Trophoblast cell (in vitro differentiated cells and primary cell): ENCODE data around the gene DENND4A.

Experiments
- DNase-seq, 2 donors: peaks; one replicate each; pipeline ENCODE4 v3.0.0-alpha.2; 2016
- H2AFZ ChIP-seq: 2 replicates; pipeline ENCODE4 v1.6.1; 2013; ENCODE audit warnings: low read length, moderate library complexity, mild to moderate bottlenecking; ENCODE audit not compliant: insufficient read depth, poor library complexity
- H2AK5ac ChIP-seq: 2 replicates; pipeline ENCODE4 v1.6.1; 2013; ENCODE audit warnings: mild to moderate bottlenecking, low read length
- H2BK120ac ChIP-seq: 2 replicates; pipeline ENCODE4 v1.6.1; 2013; ENCODE audit warnings: low read length, mild to moderate bottlenecking, moderate library complexity; ENCODE audit not compliant: insufficient read depth, poor library complexity
- H2BK12ac ChIP-seq: 2 replicates; pipeline ENCODE4 v1.6.1; 2013; ENCODE audit warnings: mild to moderate bottlenecking, low read length, moderate library complexity
- H2BK5ac ChIP-seq: 2 replicates; pipeline ENCODE4 v1.6.1; 2013; ENCODE audit warnings: low read length, low read depth, moderate library complexity, mild to moderate bottlenecking; ENCODE audit not compliant: poor library complexity
- H3K14ac ChIP-seq: 2 replicates; pipeline ENCODE4 v1.6.1; 2013; ENCODE audit warnings: mild to moderate bottlenecking, low read length
- H3K18ac ChIP-seq: 2 replicates; pipeline ENCODE4 v1.6.1; 2013; ENCODE audit warnings: mild to moderate bottlenecking, low read length
- H3K23ac ChIP-seq: 2 replicates; pipeline ENCODE4 v1.6.1; 2013; ENCODE audit warnings: low read length
- H3K27ac ChIP-seq: 2 replicates; pipeline ENCODE4 v1.5.1; 2013; ENCODE audit warnings: low read depth, mild to moderate bottlenecking, inconsistent platforms, low read length, moderate library complexity
- H3K27me3 ChIP-seq: 2 replicates; pipeline ENCODE4 v1.6.1; 2013; ENCODE audit warnings: inconsistent platforms, mild to moderate bottlenecking, low read length, moderate library complexity; ENCODE audit not compliant: insufficient read depth
- H3K36me3 ChIP-seq, 2 experiments: 1 replicate in 1 of 2; 2 replicates in 1 of 2; pipeline ENCODE4 v1.6.1; 2013; ENCODE audit warnings: low read length in 2 of 2, mild to moderate bottlenecking in 2 of 2, moderate library complexity in 1 of 2; ENCODE audit not compliant: insufficient read depth in 2 of 2, control insufficient read depth in 1 of 2
- H3K4ac ChIP-seq: 2 replicates; pipeline ENCODE4 v1.6.1; 2013; ENCODE audit warnings: low read depth, mild to moderate bottlenecking, low read length, moderate library complexity
- H3K4me1 ChIP-seq, 2 experiments: 1 replicate in 1 of 2; 2 replicates in 1 of 2; pipeline ENCODE4 v1.6.1; 2013; ENCODE audit warnings: low read length in 2 of 2, mild to moderate bottlenecking in 2 of 2, moderate library complexity in 1 of 2; ENCODE audit not compliant: insufficient read depth in 2 of 2, control insufficient read depth in 1 of 2
- H3K4me2 ChIP-seq: 2 replicates; pipeline ENCODE4 v1.6.1; 2013; ENCODE audit warnings: inconsistent platforms, mild to moderate bottlenecking, low read length, moderate library complexity
- H3K4me3 ChIP-seq: 2 replicates; pipeline ENCODE4 v1.5.1; 2013; ENCODE audit warnings: mild to moderate bottlenecking, low read depth, low read length, inconsistent platforms
- H3K79me1 ChIP-seq: one replicate; pipeline ENCODE4 v1.6.1; 2013; ENCODE audit warnings: low read length
- H3K79me2 ChIP-seq: 2 replicates; pipeline ENCODE4 v1.6.1; 2013; ENCODE audit warnings: low read length, mild to moderate bottlenecking; ENCODE audit not compliant: control insufficient read depth, insufficient read depth, poor library complexity
- H3K9ac ChIP-seq: 2 replicates; pipeline ENCODE4 v1.6.1; 2013; ENCODE audit warnings: mild to moderate bottlenecking, low read length
- H3K9me3 ChIP-seq: 2 replicates; pipeline ENCODE4 v1.6.1; 2013; ENCODE audit warnings: low read depth, mild to moderate bottlenecking, control low read depth, inconsistent platforms, low read length; ENCODE audit not compliant: insufficient read depth
- H4K12ac ChIP-seq: 2 replicates; pipeline ENCODE4 v1.6.1; 2013; ENCODE audit warnings: low read depth, mild to moderate bottlenecking, low read length, moderate library complexity
- H4K8ac ChIP-seq: 2 replicates; pipeline ENCODE4 v1.6.1; 2013; ENCODE audit warnings: low read depth, mild to moderate bottlenecking, low read length, moderate library complexity
- H4K91ac ChIP-seq: one replicate; pipeline ENCODE4 v1.6.1; 2013; ENCODE audit warnings: low read depth, mild to moderate bottlenecking, low read length, moderate library complexity
- WGBS: extraction: QIAGEN DNeasy Blood & Tissue Kit; methylation state at CpG from one replicate; pipeline ENCODE4 v1.1.7; 2013; ENCODE audit warnings: missing lambda C conversion rate; ENCODE audit not compliant: insufficient read length, insufficient coverage; ENCODE audit errors: extremely low coverage; 5-methylcytosine and 5-hydroxymethylcytosine counted together

The DENND4A gene

DNA sequence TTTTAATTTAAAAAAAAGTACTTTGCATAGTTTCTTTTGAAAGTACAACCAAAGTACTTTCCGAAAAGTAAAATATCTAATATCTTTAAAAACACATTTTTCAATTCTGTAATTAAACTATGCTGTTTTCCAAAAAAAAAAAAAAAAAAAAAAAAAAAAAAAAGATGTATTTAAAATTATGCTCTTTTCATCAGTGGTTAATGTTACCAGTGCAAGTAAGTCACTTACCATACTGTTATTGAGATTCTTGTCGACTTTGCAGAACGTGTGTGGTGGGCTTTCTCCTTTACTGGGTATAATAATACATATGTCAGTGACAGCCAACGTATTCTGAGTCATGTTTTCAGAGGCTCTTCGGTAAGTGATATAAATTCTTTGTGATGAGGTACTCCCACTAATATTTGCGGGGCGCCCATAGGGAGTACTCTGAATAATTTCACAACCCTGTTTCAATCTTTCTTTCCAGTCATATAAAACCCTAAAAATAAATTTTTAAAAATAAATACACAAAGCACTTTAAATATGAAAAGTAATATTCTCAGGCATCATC, 39.9 kb downstream of the DENND4A start:
- Histone ChIP-seq H4K8ac (no peak overlapping the region), H3K9me3 (no peaks in the 10 kb centered on the region)

DNA sequence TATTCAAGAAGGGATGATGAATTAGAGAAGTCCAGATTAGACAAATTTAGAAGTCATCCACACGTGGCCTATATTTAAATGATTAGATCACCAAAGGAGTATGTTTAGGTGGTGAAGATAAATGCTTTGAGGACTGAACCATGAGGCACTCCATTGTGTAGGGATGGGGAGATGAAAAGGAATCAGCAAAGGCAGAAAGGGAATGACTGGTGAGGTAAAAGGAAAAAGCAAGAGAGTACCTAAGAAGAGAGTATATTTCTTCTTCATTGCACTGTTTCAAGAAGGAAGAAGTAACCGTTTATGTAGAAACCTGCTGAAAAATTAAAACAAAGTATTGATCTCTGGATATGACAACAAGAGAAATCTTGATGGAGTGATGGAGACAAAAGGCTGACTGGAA, 40.7 kb downstream of the DENND4A start:
- Histone ChIP-seq H4K91ac (no peak overlapping the region), H3K9me3 (no peaks in the 10 kb centered on the region), H2BK5ac (no peak overlapping the region), H3K9ac (no peak overlapping the region), H2AFZ (no peak overlapping the region), H3K79me2 (no peaks in the 10 kb centered on the region), H2AK5ac (no peak overlapping the region), H2BK12ac (no peak overlapping the region), H3K79me1 (no peaks in the 10 kb centered on the region), H2BK120ac (no peak overlapping the region), H3K18ac (no peak overlapping the region), H3K36me3 (no peaks in the 10 kb centered on the region), H3K14ac (no peak overlapping the region), H3K4me1 (no peaks in the 10 kb centered on the region), H4K12ac (no peak overlapping the region), H4K8ac (no peak overlapping the region), H3K27me3 (no peaks in the 10 kb centered on the region), H3K4ac (no peak overlapping the region), H3K27ac (no peak overlapping the region), H3K4me3 (no peak overlapping the region), H3K4me2 (no peak overlapping the region), H3K23ac (no peak overlapping the region)
- no CpG with 5 or more reads among the region's 2 CpGs for WGBS
- DNase-seq: no peak

More for the DNA sequence above, 39.9 kb downstream of the DENND4A start:
- H3K27me3 ChIP-seq: no peaks in the 10 kb centered on the region
- no peak overlapping the region for H3K18ac ChIP-seq
- no peak overlapping the region for H2AK5ac ChIP-seq
- no peak overlapping the region for H3K4ac ChIP-seq
- no peak overlapping the region for H3K27ac ChIP-seq
- H3K79me2 ChIP-seq: no peaks in the 10 kb centered on the region
- no peak overlapping the region for H4K12ac ChIP-seq
- DNase-seq: no peak
- no peak overlapping the region for H2BK12ac ChIP-seq
- no peaks in the 10 kb centered on the region for H3K36me3 ChIP-seq
- H3K4me2 ChIP-seq: no peak overlapping the region
- H2BK5ac ChIP-seq: no peak overlapping the region
- no peaks in the 10 kb centered on the region for H3K4me1 ChIP-seq
- no peak overlapping the region for H3K9ac ChIP-seq
- no peak overlapping the region for H2AFZ ChIP-seq
- H4K91ac ChIP-seq: no peak overlapping the region
- no peaks in the 10 kb centered on the region for H3K79me1 ChIP-seq
- H3K4me3 ChIP-seq: no peak overlapping the region
- no peak overlapping the region for H2BK120ac ChIP-seq
- H3K14ac ChIP-seq: no peak overlapping the region
- no peak overlapping the region for H3K23ac ChIP-seq
- WGBS: no CpG with 5 or more reads among the region's 7 CpGs

DNA sequence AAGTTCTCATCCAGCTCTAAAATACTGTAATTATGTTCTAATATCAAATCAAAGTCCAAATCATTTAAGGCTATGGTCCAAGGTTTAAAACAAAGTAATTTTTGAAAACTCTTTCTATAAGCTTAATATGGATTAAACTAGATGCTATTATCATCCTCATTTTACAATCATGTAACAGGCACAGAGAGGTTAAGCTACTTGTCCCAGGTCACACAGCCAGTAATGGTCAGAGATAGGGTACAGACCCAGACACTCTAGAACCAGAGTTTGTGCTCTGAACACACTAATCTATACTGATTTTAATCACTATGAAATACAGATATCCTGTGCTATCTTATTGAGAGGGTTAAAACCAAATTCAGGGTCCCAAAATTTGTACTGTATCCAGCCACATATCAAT, 44.8 kb downstream of the DENND4A start:
- Histone ChIP-seq H3K18ac (no peak overlapping the region), H3K4ac (no peak overlapping the region), H3K4me3 (no peak overlapping the region), H2AFZ (no peak overlapping the region), H3K9me3 (no peaks in the 10 kb centered on the region), H2BK12ac (no peak overlapping the region), H2BK5ac (no peak overlapping the region), H3K27me3 (no peaks in the 10 kb centered on the region), H2AK5ac (no peak overlapping the region), H3K14ac (no peak overlapping the region), H4K8ac (no peak overlapping the region), H3K23ac (no peak overlapping the region), H3K79me1 (no peaks in the 10 kb centered on the region), H3K4me2 (no peak overlapping the region), H3K4me1 (no peaks in the 10 kb centered on the region), H2BK120ac (no peak overlapping the region), H3K27ac (no peak overlapping the region), H3K9ac (no peak overlapping the region), H3K36me3 (no peaks in the 10 kb centered on the region), H3K79me2 (no peaks in the 10 kb centered on the region), H4K91ac (no peak overlapping the region), H4K12ac (no peak overlapping the region)
- DNase-seq: no peak

DNA sequence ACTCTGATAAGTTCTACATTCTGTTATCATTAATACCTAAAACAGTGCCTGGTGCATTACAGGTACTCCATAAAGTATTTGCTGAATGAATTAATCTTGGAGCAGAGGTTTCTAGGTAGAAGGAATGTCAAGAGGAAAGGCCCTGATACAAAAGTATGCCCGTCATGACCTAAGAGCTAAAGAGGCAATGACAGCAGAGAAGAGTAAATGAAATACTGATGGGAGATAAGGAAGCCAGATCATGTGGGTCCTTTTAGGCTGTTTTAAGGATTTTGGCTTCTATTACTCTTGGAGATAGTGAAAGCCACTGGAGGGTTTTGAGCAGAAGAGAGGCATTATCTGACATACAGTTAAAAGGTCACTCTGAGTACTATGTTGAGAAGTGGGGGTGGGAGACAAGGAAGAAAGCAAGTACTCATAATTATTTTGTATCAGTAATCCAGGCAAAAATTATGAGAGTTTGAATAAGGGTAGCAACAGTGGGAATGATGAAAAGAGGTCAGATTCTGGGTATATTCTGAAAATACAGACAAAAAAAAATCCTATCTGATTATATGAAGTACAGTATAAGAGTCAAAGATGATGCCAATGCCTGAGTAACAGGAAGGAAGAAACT, 48.3 kb downstream of the DENND4A start:
- Histone ChIP-seq H3K18ac (no peak overlapping the region), H2AFZ (no peak overlapping the region), H3K9me3 (no peaks in the 10 kb centered on the region), H4K8ac (no peak overlapping the region), H2BK5ac (no peak overlapping the region), H3K27ac (no peak overlapping the region), H4K12ac (no peak overlapping the region), H3K79me1 (no peaks in the 10 kb centered on the region), H3K4me3 (no peak overlapping the region), H3K9ac (no peak overlapping the region), H3K36me3 (no peaks in the 10 kb centered on the region), H3K14ac (no peak overlapping the region), H2BK12ac (no peak overlapping the region), H3K79me2 (no peaks in the 10 kb centered on the region), H2AK5ac (no peak overlapping the region), H3K4ac (no peak overlapping the region), H3K27me3 (no peaks in the 10 kb centered on the region), H4K91ac (no peak overlapping the region), H2BK120ac (no peak overlapping the region), H3K4me1 (no peaks in the 10 kb centered on the region), H3K23ac (no peak overlapping the region), H3K4me2 (no peak overlapping the region)
- WGBS: no CpG with 5 or more reads among the region's 1 CpG
- DNase-seq: peak; percentile 37 to 79
